Prostate gland (tissue), 2 donors: ENCODE data around the gene HRH2.

Experiments used
- POLR2A ChIP-seq: fragments of 450-650 bp; IDR thresholded peaks from one replicate; pipeline ENCODE4 v1.6.1; 2016; ENCODE audit warnings: antibody characterized with exemption, mild to moderate bottlenecking
- POLR2AphosphoS5 ChIP-seq: sonication (generic); formaldehyde crosslinking; IDR thresholded peaks from one replicate; pipeline ENCODE4 v1.6.1; 2017; ENCODE audit warnings: antibody characterized with exemption
- TF ChIP-seq, protein P1 (sequence below), 4 experiments: fragments of 200-600 bp in 2 of 4; fragments of 450-650 bp in 2 of 4; sonication (generic) in 2 of 4; IDR thresholded peaks; 1 replicate in 3 of 4; 2 replicates in 1 of 4; pipeline ENCODE4 v1.5.1; 2016 to 2019; ENCODE audit warnings: antibody characterized with exemption in 4 of 4, mild to moderate bottlenecking in 2 of 4, moderate library complexity in 2 of 4

DNA sequence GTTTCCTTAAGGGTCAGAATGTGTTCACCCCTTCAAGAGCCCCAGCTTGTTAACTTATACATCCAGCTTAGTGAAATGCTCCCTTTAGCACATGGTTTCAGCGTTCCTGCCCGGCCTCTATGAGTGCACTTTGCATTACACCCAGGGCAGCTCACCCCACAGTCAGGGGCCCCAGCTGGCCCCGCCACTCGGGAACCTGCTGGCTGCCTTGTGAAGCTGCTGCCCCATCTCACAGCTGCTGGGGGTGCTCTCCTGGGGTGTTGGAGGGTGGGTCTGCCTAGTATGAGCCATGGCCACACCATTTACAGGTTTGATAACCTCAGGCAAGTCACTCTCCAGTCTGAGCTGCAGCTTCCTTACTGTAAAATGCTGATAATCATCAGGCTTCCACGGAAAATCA lies 32.2 kb downstream of the HRH2 start:
- TF ChIP-seq, protein P1, sequence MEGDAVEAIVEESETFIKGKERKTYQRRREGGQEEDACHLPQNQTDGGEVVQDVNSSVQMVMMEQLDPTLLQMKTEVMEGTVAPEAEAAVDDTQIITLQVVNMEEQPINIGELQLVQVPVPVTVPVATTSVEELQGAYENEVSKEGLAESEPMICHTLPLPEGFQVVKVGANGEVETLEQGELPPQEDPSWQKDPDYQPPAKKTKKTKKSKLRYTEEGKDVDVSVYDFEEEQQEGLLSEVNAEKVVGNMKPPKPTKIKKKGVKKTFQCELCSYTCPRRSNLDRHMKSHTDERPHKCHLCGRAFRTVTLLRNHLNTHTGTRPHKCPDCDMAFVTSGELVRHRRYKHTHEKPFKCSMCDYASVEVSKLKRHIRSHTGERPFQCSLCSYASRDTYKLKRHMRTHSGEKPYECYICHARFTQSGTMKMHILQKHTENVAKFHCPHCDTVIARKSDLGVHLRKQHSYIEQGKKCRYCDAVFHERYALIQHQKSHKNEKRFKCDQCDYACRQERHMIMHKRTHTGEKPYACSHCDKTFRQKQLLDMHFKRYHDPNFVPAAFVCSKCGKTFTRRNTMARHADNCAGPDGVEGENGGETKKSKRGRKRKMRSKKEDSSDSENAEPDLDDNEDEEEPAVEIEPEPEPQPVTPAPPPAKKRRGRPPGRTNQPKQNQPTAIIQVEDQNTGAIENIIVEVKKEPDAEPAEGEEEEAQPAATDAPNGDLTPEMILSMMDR (IDR thresholded peaks at IDR 0.05): no peak
- TF ChIP-seq POLR2A: no peak
- TF ChIP-seq POLR2AphosphoS5: no peak
